ENCODE measurements around the gene DNM2. TPM values are rescaled to one million over a fixed set of nuclear protein-coding genes. Genes with fewer than 3 reads are reported as not detected.

Gene DNM2
- total RNA-seq, 1 donor from 2014 or later: 129 TPM

DNA sequence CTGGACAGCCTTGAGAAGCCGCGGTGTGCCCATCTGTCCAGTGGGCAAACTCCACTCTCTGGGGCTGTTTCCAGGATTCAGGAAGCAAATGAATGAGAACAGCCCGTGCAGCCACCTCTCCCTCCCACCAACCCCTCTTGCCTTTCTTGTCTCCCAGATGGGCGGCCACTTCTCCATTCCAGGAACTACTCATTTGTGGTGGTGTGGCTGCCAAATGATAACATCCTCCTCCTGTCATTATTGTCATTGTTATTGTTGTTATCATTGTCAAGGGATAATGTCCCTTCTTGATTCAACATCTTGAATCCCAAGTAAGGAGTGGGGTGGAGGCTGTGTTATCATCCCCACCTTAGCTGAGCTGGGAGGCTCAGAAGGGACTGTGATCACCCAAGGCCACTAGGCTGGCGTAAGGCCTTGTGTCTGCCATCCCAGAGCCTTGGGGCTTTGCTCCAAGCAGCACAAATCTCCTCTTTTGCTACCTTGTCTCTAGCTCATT, 1.6 kb downstream of the DNM2 start:
- Histone ChIP-seq H3K36me3 (ENCODE audit: insufficient read depth, low read length) (no peaks in the 10 kb centered on the region), H3K27ac (ENCODE audit: low read depth, low read length) (no peak overlapping the region), H3K9ac (ENCODE audit: low read length) (peak overlapping the region; percentile 91), H3K79me2 (ENCODE audit: insufficient read depth, low read length) (peaks cover 64% of the 10 kb centered on the region), H3K4me2 (ENCODE audit: low read length) (peak overlapping the region; percentile 94), H3K4me1 (ENCODE audit: insufficient read depth, low read length) (peaks cover 14% of the 10 kb centered on the region), H3K4me3 (ENCODE audit: insufficient read depth, low read depth, low read length) (peak overlapping the region; percentile 84), H3K9me3 (ENCODE audit: insufficient read depth, low read depth, low read length) (no peaks in the 10 kb centered on the region), H4K20me1 (ENCODE audit: insufficient read depth, low read length) (peaks cover 56% of the 10 kb centered on the region), H2AFZ (ENCODE audit: low read depth, low read length) (no peak overlapping the region), H3K27me3 (ENCODE audit: insufficient read depth, low read length) (no peaks in the 10 kb centered on the region)
- FAIRE-seq (no peak), DNase-seq (ENCODE audit: low read depth) (no peak)
- peaks cover 8% of the 10 kb centered on the region for H3K4me1 Mint-ChIP-seq (ENCODE audit: low read depth, unreplicated experiment)
- H3K27ac Mint-ChIP-seq (ENCODE audit: unreplicated experiment): no peak overlapping the region
- H3K27me3 Mint-ChIP-seq (ENCODE audit: low read depth, unreplicated experiment): no peaks in the 10 kb centered on the region
- TF ChIP-seq, protein P1, sequence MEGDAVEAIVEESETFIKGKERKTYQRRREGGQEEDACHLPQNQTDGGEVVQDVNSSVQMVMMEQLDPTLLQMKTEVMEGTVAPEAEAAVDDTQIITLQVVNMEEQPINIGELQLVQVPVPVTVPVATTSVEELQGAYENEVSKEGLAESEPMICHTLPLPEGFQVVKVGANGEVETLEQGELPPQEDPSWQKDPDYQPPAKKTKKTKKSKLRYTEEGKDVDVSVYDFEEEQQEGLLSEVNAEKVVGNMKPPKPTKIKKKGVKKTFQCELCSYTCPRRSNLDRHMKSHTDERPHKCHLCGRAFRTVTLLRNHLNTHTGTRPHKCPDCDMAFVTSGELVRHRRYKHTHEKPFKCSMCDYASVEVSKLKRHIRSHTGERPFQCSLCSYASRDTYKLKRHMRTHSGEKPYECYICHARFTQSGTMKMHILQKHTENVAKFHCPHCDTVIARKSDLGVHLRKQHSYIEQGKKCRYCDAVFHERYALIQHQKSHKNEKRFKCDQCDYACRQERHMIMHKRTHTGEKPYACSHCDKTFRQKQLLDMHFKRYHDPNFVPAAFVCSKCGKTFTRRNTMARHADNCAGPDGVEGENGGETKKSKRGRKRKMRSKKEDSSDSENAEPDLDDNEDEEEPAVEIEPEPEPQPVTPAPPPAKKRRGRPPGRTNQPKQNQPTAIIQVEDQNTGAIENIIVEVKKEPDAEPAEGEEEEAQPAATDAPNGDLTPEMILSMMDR (IDR thresholded peaks at IDR 0.05; ENCODE audit: insufficient read depth, low read depth, low read length): no peak
- no peak for TF ChIP-seq EZH2 (IDR thresholded peaks at IDR 0.05; ENCODE audit: insufficient read depth, low read length)
- peak overlapping the region; percentile 98 for H3K4me3 Mint-ChIP-seq (ENCODE audit: unreplicated experiment)
- no peaks in the 10 kb centered on the region for H3K9me3 Mint-ChIP-seq (ENCODE audit: unreplicated experiment)
- peaks cover 5% of the 10 kb centered on the region for H3K36me3 Mint-ChIP-seq (ENCODE audit: low read depth, unreplicated experiment)

DNA sequence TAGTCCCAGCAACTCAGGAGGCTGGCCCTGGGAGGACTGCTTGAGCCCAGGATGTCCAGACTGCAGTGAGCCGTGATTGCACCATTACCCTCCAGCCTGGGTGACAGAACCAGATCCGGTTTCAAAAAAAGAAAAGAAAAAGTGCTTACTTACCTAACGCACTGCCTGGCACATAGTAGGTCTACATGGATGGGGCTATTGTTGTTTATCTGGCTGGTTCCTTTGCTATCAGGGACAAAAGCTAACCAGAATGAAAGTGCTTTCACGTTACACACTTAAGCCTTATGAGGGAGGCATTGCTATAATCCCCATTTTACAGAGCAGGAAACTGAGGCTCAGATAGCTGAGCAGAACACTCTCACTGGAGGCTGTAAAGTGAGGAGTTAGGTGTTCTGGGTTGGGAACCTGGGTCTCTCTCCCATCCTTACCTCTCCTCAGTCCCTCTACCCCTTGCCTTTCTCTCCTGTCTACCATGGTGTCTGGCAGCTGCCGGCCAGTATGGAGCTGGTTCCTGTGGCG, 2.8 kb downstream of the DNM2 start:
- TF ChIP-seq, protein P1 (IDR thresholded peaks at IDR 0.05; ENCODE audit: insufficient read depth, low read depth, low read length): no peak
- TF ChIP-seq EZH2 (IDR thresholded peaks at IDR 0.05; ENCODE audit: insufficient read depth, low read length): no peak
- Mint-ChIP-seq H3K4me1 (ENCODE audit: low read depth, unreplicated experiment) (peaks cover 8% of the 10 kb centered on the region), H3K36me3 (ENCODE audit: low read depth, unreplicated experiment) (peaks cover 5% of the 10 kb centered on the region), H3K27me3 (ENCODE audit: low read depth, unreplicated experiment) (no peaks in the 10 kb centered on the region), H3K4me3 (ENCODE audit: unreplicated experiment) (no peak overlapping the region), H3K27ac (ENCODE audit: unreplicated experiment) (no peak overlapping the region), H3K9me3 (ENCODE audit: unreplicated experiment) (no peaks in the 10 kb centered on the region)
- no peak for DNase-seq (ENCODE audit: low read depth)
- Histone ChIP-seq H3K36me3 (ENCODE audit: insufficient read depth, low read length) (no peaks in the 10 kb centered on the region), H3K4me1 (ENCODE audit: insufficient read depth, low read length) (peaks cover 17% of the 10 kb centered on the region), H3K4me3 (ENCODE audit: insufficient read depth, low read depth, low read length) (no peak overlapping the region), H3K27ac (ENCODE audit: low read depth, low read length) (no peak overlapping the region), H4K20me1 (ENCODE audit: insufficient read depth, low read length) (peaks cover 68% of the 10 kb centered on the region), H3K9ac (ENCODE audit: low read length) (no peak overlapping the region), H3K27me3 (ENCODE audit: insufficient read depth, low read length) (no peaks in the 10 kb centered on the region), H3K4me2 (ENCODE audit: low read length) (no peak overlapping the region), H2AFZ (ENCODE audit: low read depth, low read length) (no peak overlapping the region), H3K9me3 (ENCODE audit: insufficient read depth, low read depth, low read length) (no peaks in the 10 kb centered on the region), H3K79me2 (ENCODE audit: insufficient read depth, low read length) (peaks cover 75% of the 10 kb centered on the region)
- no peak for FAIRE-seq

DNA sequence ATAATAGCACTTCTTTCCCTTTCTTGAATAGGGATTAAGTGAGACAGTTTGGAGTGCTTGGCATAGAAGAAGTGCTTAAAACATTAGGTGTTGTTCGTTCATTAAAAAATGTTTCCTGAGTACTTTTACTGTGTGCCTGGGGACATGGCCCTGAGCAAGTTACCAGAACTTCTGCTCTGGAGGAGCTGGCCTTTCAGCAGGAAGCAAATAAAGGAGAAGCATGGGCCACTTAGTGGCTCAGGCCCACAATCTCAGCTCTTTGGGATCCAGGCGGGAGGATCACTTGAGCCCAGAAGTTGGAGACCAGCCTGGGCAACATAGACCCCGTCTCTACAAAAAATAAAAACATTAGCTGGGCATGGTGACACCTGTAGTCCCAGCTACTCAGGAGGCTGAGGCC, 5.7 kb downstream of the DNM2 start:
- H4K20me1 ChIP-seq (ENCODE audit: insufficient read depth, low read length): peaks cover 95% of the 10 kb centered on the region
- peak overlapping the region; percentile 50 for H3K4me3 Mint-ChIP-seq (ENCODE audit: unreplicated experiment)

More for the DNA sequence above, 5.7 kb downstream of the DNM2 start:
- H3K9ac ChIP-seq (ENCODE audit: low read length): no peak overlapping the region
- H3K4me3 ChIP-seq (ENCODE audit: insufficient read depth, low read depth, low read length): no peak overlapping the region
- no peak for FAIRE-seq
- TF ChIP-seq EZH2 (IDR thresholded peaks at IDR 0.05; ENCODE audit: insufficient read depth, low read length): no peak
- TF ChIP-seq, protein P1 (IDR thresholded peaks at IDR 0.05; ENCODE audit: insufficient read depth, low read depth, low read length): no peak
- H3K9me3 ChIP-seq (ENCODE audit: insufficient read depth, low read depth, low read length): no peaks in the 10 kb centered on the region
- H3K27me3 ChIP-seq (ENCODE audit: insufficient read depth, low read length): no peaks in the 10 kb centered on the region
- H3K4me1 ChIP-seq (ENCODE audit: insufficient read depth, low read length): peaks cover 16% of the 10 kb centered on the region
- no peaks in the 10 kb centered on the region for H3K36me3 ChIP-seq (ENCODE audit: insufficient read depth, low read length)
- H3K27ac Mint-ChIP-seq (ENCODE audit: unreplicated experiment): no peak overlapping the region
- peaks cover 98% of the 10 kb centered on the region for H3K79me2 ChIP-seq (ENCODE audit: insufficient read depth, low read length)
- no peak for DNase-seq (ENCODE audit: low read depth)
- peaks cover 5% of the 10 kb centered on the region for H3K4me1 Mint-ChIP-seq (ENCODE audit: low read depth, unreplicated experiment)
- peaks cover 11% of the 10 kb centered on the region for H3K36me3 Mint-ChIP-seq (ENCODE audit: low read depth, unreplicated experiment)
- no peaks in the 10 kb centered on the region for H3K9me3 Mint-ChIP-seq (ENCODE audit: unreplicated experiment)
- no peaks in the 10 kb centered on the region for H3K27me3 Mint-ChIP-seq (ENCODE audit: low read depth, unreplicated experiment)
- no peak overlapping the region for H3K4me2 ChIP-seq (ENCODE audit: low read length)
- H3K27ac ChIP-seq (ENCODE audit: low read depth, low read length): no peak overlapping the region
- no peak overlapping the region for H2AFZ ChIP-seq (ENCODE audit: low read depth, low read length)

Measured in astrocyte (in vitro differentiated cells and primary cell).